ENCODE results near the gene RAD23B.

RAD23B gene

GRCh38 chr9:107269681-107270080 is 13.4 kb upstream of the RAD23B start:
- DNase-seq = no peak

GRCh38 chr9:107270082-107270481 is 13.0 kb upstream of the RAD23B start:
- no peak for DNase-seq

GRCh38 chr9:107270580-107270979 is 12.5 kb upstream of the RAD23B start:
- no peak for DNase-seq

- DNase-seq = no peak
Observed at GRCh38 chr9:107273634-107274033, 9.4 kb upstream of the RAD23B start.

- DNase-seq = no peak
Observed at GRCh38 chr9:107274096-107274495, 9.0 kb upstream of the RAD23B start.

GRCh38 chr9:107274953-107275422 is 8.1 kb upstream of the RAD23B start:
- no peak for DNase-seq

GRCh38 chr9:107275530-107275929 is 7.5 kb upstream of the RAD23B start:
- no peak for DNase-seq

GRCh38 chr9:107276966-107277710 is 5.9 kb upstream of the RAD23B start:
- no peak for DNase-seq

- DNase-seq = no peak
Observed at GRCh38 chr9:107277801-107278200, 5.3 kb upstream of the RAD23B start.

GRCh38 chr9:107279086-107279485 is 4.0 kb upstream of the RAD23B start:
- DNase-seq = no peak

GRCh38 chr9:107280543-107280942 is 2.5 kb upstream of the RAD23B start:
- no peak for DNase-seq

GRCh38 chr9:107281184-107281583 is 1.9 kb upstream of the RAD23B start:
- DNase-seq = no peak

GRCh38 chr9:107281922-107282667 is 984 bp upstream of the RAD23B start:
- DNase-seq = no peak

GRCh38 chr9:107283623-107284616 is 841 bp downstream of the RAD23B start:
- peak; percentile 85 for DNase-seq

GRCh38 chr9:107284636-107285035 is 1.6 kb downstream of the RAD23B start:
- DNase-seq = no peak

- DNase-seq = no peak
Observed at GRCh38 chr9:107285286-107285685, 2.2 kb downstream of the RAD23B start.

- no peak for DNase-seq
Observed at GRCh38 chr9:107286057-107286456, 3.0 kb downstream of the RAD23B start.

- no peak for DNase-seq
Observed at GRCh38 chr9:107288701-107289100, 5.6 kb downstream of the RAD23B start.

- no peak for DNase-seq
Observed at GRCh38 chr9:107290619-107291018, 7.5 kb downstream of the RAD23B start.

GRCh38 chr9:107292821-107293542 is 9.9 kb downstream of the RAD23B start:
- no peak for DNase-seq

- DNase-seq = no peak
Observed at GRCh38 chr9:107293543-107294085, 10.5 kb downstream of the RAD23B start.

GRCh38 chr9:107294756-107295155 is 11.7 kb downstream of the RAD23B start:
- no peak for DNase-seq
